ENCODE data around the gene DMD.

The DMD gene

GRCh38 chrX:31337332-31337731 lies 1874.0 kb downstream of the DMD start:
- no peak for DNase-seq (ENCODE audit: low read depth)

- DNase-seq (ENCODE audit: low read depth): no peak
Observed at GRCh38 chrX:31336419-31336818, 1874.9 kb downstream of the DMD start.

GRCh38 chrX:31334997-31335396 lies 1876.4 kb downstream of the DMD start:
- no peak for DNase-seq (ENCODE audit: low read depth)

- DNase-seq (ENCODE audit: low read depth): peak; percentile 56
Observed at GRCh38 chrX:31333165-31333831, 1878.1 kb downstream of the DMD start.

GRCh38 chrX:31331928-31332327 lies 1879.4 kb downstream of the DMD start:
- no peak for DNase-seq (ENCODE audit: low read depth)

- DNase-seq (ENCODE audit: low read depth): no peak
Observed at GRCh38 chrX:31331015-31331414, 1880.3 kb downstream of the DMD start.

- no peak for DNase-seq (ENCODE audit: low read depth)
Observed at GRCh38 chrX:31329298-31329697, 1882.1 kb downstream of the DMD start.

- DNase-seq (ENCODE audit: low read depth): no peak
Observed at GRCh38 chrX:31323658-31324057, 1887.7 kb downstream of the DMD start.

GRCh38 chrX:31320740-31321139 lies 1890.6 kb downstream of the DMD start:
- no peak for DNase-seq (ENCODE audit: low read depth)

- no peak for DNase-seq (ENCODE audit: low read depth)
Observed at GRCh38 chrX:31319586-31319985, 1891.8 kb downstream of the DMD start.

- no peak for DNase-seq (ENCODE audit: low read depth)
Observed at GRCh38 chrX:31318866-31319265, 1892.5 kb downstream of the DMD start.

- DNase-seq (ENCODE audit: low read depth): no peak
Observed at GRCh38 chrX:31316340-31316991, 1894.9 kb downstream of the DMD start.

GRCh38 chrX:31314921-31315320 lies 1896.4 kb downstream of the DMD start:
- DNase-seq (ENCODE audit: low read depth): no peak

- no peak for DNase-seq (ENCODE audit: low read depth)
Observed at GRCh38 chrX:31307952-31308351, 1903.4 kb downstream of the DMD start.

GRCh38 chrX:31302573-31303075 lies 1908.7 kb downstream of the DMD start:
- no peak for DNase-seq (ENCODE audit: low read depth)

- DNase-seq (ENCODE audit: low read depth): no peak
Observed at GRCh38 chrX:31301941-31302340, 1909.4 kb downstream of the DMD start.

- no peak for DNase-seq (ENCODE audit: low read depth)
Observed at GRCh38 chrX:31301203-31301602, 1910.1 kb downstream of the DMD start.

- no peak for DNase-seq (ENCODE audit: low read depth)
Observed at GRCh38 chrX:31298916-31299315, 1912.4 kb downstream of the DMD start.

GRCh38 chrX:31297881-31298280 lies 1913.5 kb downstream of the DMD start:
- no peak for DNase-seq (ENCODE audit: low read depth)

- no peak for DNase-seq (ENCODE audit: low read depth)
Observed at GRCh38 chrX:31294475-31294874, 1916.9 kb downstream of the DMD start.

GRCh38 chrX:31293409-31293808 lies 1917.9 kb downstream of the DMD start:
- DNase-seq (ENCODE audit: low read depth): no peak

GRCh38 chrX:31291131-31291530 lies 1920.2 kb downstream of the DMD start:
- no peak for DNase-seq (ENCODE audit: low read depth)

GRCh38 chrX:31287861-31288260 lies 1923.5 kb downstream of the DMD start:
- DNase-seq (ENCODE audit: low read depth): no peak

- no peak for DNase-seq (ENCODE audit: low read depth)
Observed at GRCh38 chrX:31280580-31280979, 1930.8 kb downstream of the DMD start.
